K562 (cell line): Measurements from ENCODE around the gene FAM117A. TPM values are rescaled to one million over a fixed set of nuclear protein-coding genes. Genes with fewer than 3 reads are reported as not detected.
A peak's percentile ranks its signal among the peaks of the same experiment; 100 is the strongest.

ENCODE experiments used
- ATAC-seq: fragments of 200-7000 bp; cut with Tn5 transposase; 3 replicates; pipeline ENCODE4 v1.9.1; 2020; ENCODE audit warnings: moderate library complexity
- BruUV-seq: library from RNA; stranded (reverse); fragments of 400-500 nt; replicated peaks from 2 replicates; lab custom pipeline; 2021; lab: Mats Ljungman, UMichigan
- CTCF ChIA-PET: fragments of 300-600 bp; formaldehyde crosslinking; extraction: SDS; loops from one replicate; lab custom pipeline; 2021; ENCODE audit warnings: low intra/inter-chr PET ratio; lab: Yijun Ruan, JAX
- POLR2A ChIA-PET: fragments of 300-600, 350-650 bp; sonication (Branson Sonifier 250); formaldehyde crosslinking; extraction: SDS; loops from one replicate; lab custom pipeline; 2021; ENCODE audit warnings: antibody characterized with exemption, inconsistent platforms; lab: Yijun Ruan, JAX
- DNase-seq, 4 experiments: peaks; one replicate each; pipeline versions ENCODE4 v3.0.0 to v3.0.0-alpha.2; 2011 to 2018; ENCODE audit warnings: low spot score in 3 of 4, mixed read lengths in 3 of 4; ENCODE audit errors: extremely low read depth in 1 of 4
- FAIRE-seq: peaks from 2 replicates; lab custom pipeline; 2011; peaks lifted over from hg19 to GRCh38; lab: Jason Lieb, UNC
- H2AFZ ChIP-seq: 2 replicates; pipeline ENCODE4 v1.6.0; 2011; ENCODE audit warnings: low read depth, low read length, control low read depth, inconsistent platforms
- H3K27ac ChIP-seq: fragments of 200-600 bp; 3 replicates; pipeline ENCODE4 v1.8.0; 2011; ENCODE audit warnings: low read depth, mild to moderate bottlenecking, control low read depth, inconsistent platforms, low read length, moderate library complexity, mixed read lengths; ENCODE audit errors: extremely low read depth
- H3K27me3 ChIP-seq, 2 experiments: fragments of 300-600 bp in 1 of 2; 2 replicates in 1 of 2; 3 replicates in 1 of 2; pipeline versions ENCODE4 v1.6.0 to v1.8.0; 2011; ENCODE audit warnings: inconsistent platforms in 2 of 2, low read length in 2 of 2, mild to moderate bottlenecking in 1 of 2, mixed read lengths in 1 of 2, moderate library complexity in 1 of 2; ENCODE audit not compliant: control insufficient read depth in 2 of 2, insufficient read depth in 2 of 2
- H3K36me3 ChIP-seq: fragments of 300-600 bp; 3 replicates; pipeline ENCODE4 v1.8.0; 2011; ENCODE audit warnings: mild to moderate bottlenecking, low read length, inconsistent platforms; ENCODE audit not compliant: control insufficient read depth, insufficient read depth
- H3K4me1 ChIP-seq, 2 experiments: fragments of 200-600 bp in 1 of 2; replicated peaks in 1 of 2; 2 replicates in 1 of 2; 3 replicates in 1 of 2; pipeline versions ENCODE4 v1.5.1 to v1.8.0; 2011; ENCODE audit warnings: inconsistent platforms in 2 of 2, low read length in 2 of 2, mild to moderate bottlenecking in 1 of 2, mixed read lengths in 1 of 2, moderate library complexity in 1 of 2; ENCODE audit not compliant: control insufficient read depth in 2 of 2, insufficient read depth in 2 of 2
- H3K4me2 ChIP-seq: 2 replicates; pipeline ENCODE4 v1.6.1; 2011; ENCODE audit warnings: low read length, control low read depth, inconsistent platforms, mixed read lengths; ENCODE audit not compliant: insufficient read depth
- H3K4me3 ChIP-seq: fragments of 200-600 bp; sonication (generic), shearing (Covaris generic); 2 replicates; pipeline ENCODE4 v1.5.1; 2016; ENCODE audit warnings: control low read depth, inconsistent platforms
- H3K79me2 ChIP-seq: fragments of 200-600 bp; 3 replicates; pipeline ENCODE4 v1.8.0; 2011; ENCODE audit warnings: low read length, inconsistent platforms; ENCODE audit not compliant: control insufficient read depth, insufficient read depth
- H3K9ac ChIP-seq, 2 experiments: 2 replicates each; pipeline versions ENCODE4 v1.6.0 to v1.6.1; 2011; ENCODE audit warnings: low read depth in 2 of 2, low read length in 2 of 2, control low read depth in 1 of 2, inconsistent platforms in 1 of 2, mild to moderate bottlenecking in 1 of 2, mixed read lengths in 1 of 2; ENCODE audit not compliant: insufficient read depth in 1 of 2
- H3K9me1 ChIP-seq: one replicate; pipeline ENCODE4 v1.6.0; 2011; ENCODE audit warnings: inconsistent platforms, mild to moderate bottlenecking, low read length, moderate library complexity; ENCODE audit not compliant: control insufficient read depth, insufficient read depth
- H3K9me3 ChIP-seq: replicated peaks from 2 replicates; pipeline ENCODE4 v1.5.1; 2011; ENCODE audit warnings: low read depth, low read length, inconsistent platforms; ENCODE audit not compliant: control insufficient read depth, insufficient read depth
- H4K20me1 ChIP-seq: replicated peaks from 2 replicates; pipeline ENCODE4 v1.6.1; 2011; ENCODE audit warnings: low read length, inconsistent platforms, mixed read lengths; ENCODE audit not compliant: control insufficient read depth, insufficient read depth
- ATF2 ChIP-seq: sonication (generic); formaldehyde crosslinking; IDR thresholded peaks from 2 replicates; pipeline ENCODE4 v1.8.1; 2022; ENCODE audit warnings: missing genetic modification reagents
- CBFA2T2 ChIP-seq: fragments of 450-650 bp; conservative IDR thresholded peaks from 2 replicates; pipeline ENCODE4 v1.6.1; 2017; ENCODE audit warnings: mild to moderate bottlenecking
- CHD4 ChIP-seq: fragments of 200-600 bp; sonication (generic); IDR thresholded peaks from 3 replicates; pipeline ENCODE4 v1.6.1; 2012; ENCODE audit warnings: low read depth, mild to moderate bottlenecking, mixed read lengths, low read length, inconsistent platforms; ENCODE audit not compliant: insufficient read depth, insufficient replicate concordance, poor library complexity, severe bottlenecking
- HNRNPUL1 ChIP-seq: fragments of 200-400 bp; formaldehyde crosslinking; IDR thresholded peaks from 2 replicates; pipeline ENCODE4 v1.6.1; 2017; ENCODE audit warnings: low read length
- NELFE ChIP-seq: IDR thresholded peaks from 2 replicates; pipeline ENCODE4 v1.6.1; 2011; ENCODE audit warnings: mild to moderate bottlenecking; ENCODE audit not compliant: insufficient read depth, insufficient read length
- SMC3 ChIP-seq: conservative IDR thresholded peaks from 2 replicates; pipeline ENCODE4 v1.6.1; 2011; ENCODE audit warnings: low read depth, low read length, improper control_type of control experiment; ENCODE audit not compliant: insufficient read depth
- TRIM24 ChIP-seq, 2 experiments: fragments of 450-650 bp; IDR thresholded peaks; 2 replicates each; pipeline ENCODE4 v1.6.1; 2016
- VEZF1 ChIP-seq: fragments of 200-800 bp; sonication (Bioruptor generic); IDR thresholded peaks from 2 replicates; pipeline ENCODE4 v1.6.1; 2017; ENCODE audit warnings: missing genetic modification characterization, missing compliant biosample characterization
- YY1 ChIP-seq, 3 experiments: IDR thresholded peaks; 2 replicates each; pipeline ENCODE4 v1.6.1; 2011; ENCODE audit warnings: low read length in 2 of 3, mild to moderate bottlenecking in 2 of 3, moderate library complexity in 2 of 3, borderline replicate concordance in 1 of 3, control low read depth in 1 of 3, low read depth in 1 of 3; ENCODE audit not compliant: insufficient read depth in 3 of 3, insufficient replicate concordance in 2 of 3, control insufficient read depth in 1 of 3, insufficient read length in 1 of 3; ENCODE audit errors: extremely low read depth in 1 of 3
- ZFP1 ChIP-seq: fragments of 450-650 bp; formaldehyde crosslinking; IDR thresholded peaks from 2 replicates; pipeline ENCODE4 v1.4.0; 2020; ENCODE audit warnings: mild to moderate bottlenecking, mixed read lengths
- ZNF184 ChIP-seq: sonication (generic); formaldehyde crosslinking; IDR thresholded peaks from 2 replicates; pipeline ENCODE4 v1.5.0; 2020; ENCODE audit warnings: missing genetic modification reagents
- ZNF584 ChIP-seq: fragments of 200-800 bp; sonication (Bioruptor generic); IDR thresholded peaks from 2 replicates; pipeline ENCODE4 v1.6.1; 2016; ENCODE audit warnings: low read depth, mild to moderate bottlenecking, missing genetic modification characterization, missing compliant biosample characterization
- ZNF785 ChIP-seq: fragments of 250-450 bp; sonication (Bioruptor Pico); IDR thresholded peaks from 2 replicates; pipeline ENCODE4 v1.4.0; 2020; ENCODE audit warnings: mild to moderate bottlenecking
- WGBS: fragments of 100-300 bp; shearing (Covaris generic); methylation state at CpG from one replicate; pipeline ENCODE4 v1.1.6; 2016; ENCODE audit warnings: low coverage, mixed read lengths; ENCODE audit not compliant: insufficient coverage; ENCODE audit errors: missing lambda C conversion rate; 5-methylcytosine and 5-hydroxymethylcytosine counted together
- in situ Hi-C: fragments of 300-500 bp; cut with MboI; formaldehyde crosslinking; loops from 4 replicates; pipeline ENCODE4 v1.15.0; 2018; ENCODE audit warnings: inconsistent platforms, mixed read lengths
- intact Hi-C: fragments of 100-400 bp; cut with micrococcal nuclease; formaldehyde crosslinking; loops from 2 replicates; pipeline ENCODE4 v1.14.2; 2022
- polyA plus RNA-seq, 8 experiments: library from polyadenylated mRNA; depleted of rRNA in 4 of 8; stranded (reverse) in 5 of 8; unstranded in 3 of 8; fragments of >200 nt; fragmentation: Nextera tagmentation in 2 of 8; fragmentation: Illumina TruSeq in 1 of 8; extraction: Ambion mirVana in 2 of 8; extraction: Trizol in 1 of 8; gene quantifications; 2 replicates each; pipeline versions ENCODE4 v1.2.1 to v1.2.3, GENCODE V29; 2011 to 2014; ENCODE audit warnings: inconsistent platforms in 1 of 8, missing spikeins in 1 of 8
- total RNA-seq, 7 experiments: library from RNA; depleted of rRNA in 6 of 7; stranded (reverse); fragments of >200 nt in 6 of 7; fragmentation: Illumina TruSeq in 2 of 7; extraction: Trizol in 2 of 7; gene quantifications; 2 replicates each; pipeline versions ENCODE4 v1.2.1 to v1.2.3, GENCODE V29; 2011 to 2021; ENCODE audit warnings: low replicate concordance in 1 of 7
- TF ChIP-seq, protein P1 (sequence below): sonication (generic); formaldehyde crosslinking; IDR thresholded peaks from 2 replicates; pipeline ENCODE4 v1.8.0; 2022; ENCODE audit warnings: missing genetic modification reagents, mild to moderate bottlenecking, borderline replicate concordance
- TF ChIP-seq, protein P2 (sequence below): sonication (generic); formaldehyde crosslinking; IDR thresholded peaks from 2 replicates; pipeline ENCODE4 v1.8.0; 2022; ENCODE audit warnings: mild to moderate bottlenecking, missing genetic modification reagents, borderline replicate concordance

The FAM117A gene
- total and polyA plus RNA-seq, 9 of the 15 experiments (the other 6 are each of a cell fraction or from before 2014, with no cell fraction given) = 3.1 to 79.7 (median 36.6) TPM

DNA sequence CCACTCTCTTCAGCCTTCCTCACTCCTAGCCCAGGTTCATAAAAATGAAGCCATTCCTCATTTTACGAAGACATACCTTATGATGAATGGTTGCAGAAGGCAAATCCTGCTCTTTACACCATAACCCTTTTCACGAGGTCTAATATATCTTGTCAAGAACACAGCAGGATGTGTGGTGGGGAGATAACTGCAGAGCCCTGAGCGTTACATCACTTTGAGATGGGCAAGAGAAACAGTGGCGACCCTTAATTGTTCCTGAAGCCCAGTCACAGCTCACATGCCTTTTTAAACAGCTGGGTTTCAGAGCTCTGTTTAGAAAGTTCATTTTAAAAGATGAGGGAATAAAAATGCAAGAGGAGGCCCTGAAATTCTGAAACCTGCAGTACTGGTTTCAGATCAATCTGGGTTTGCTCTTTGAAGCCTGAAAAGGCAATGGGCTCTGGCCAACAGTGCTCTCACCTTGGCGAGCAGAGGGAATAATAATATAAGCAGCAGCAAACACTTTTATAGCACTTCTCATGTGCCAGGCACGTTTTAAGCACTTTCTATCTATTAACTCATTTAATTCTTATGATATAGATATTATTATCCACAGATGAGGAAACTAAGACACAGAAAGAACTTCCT is 2.9 kb downstream of the FAM117A start:
- H3K4me3 ChIP-seq = peak overlapping the region; percentile 69
- 3% methylated on average over 6 of the region's 6 CpGs for WGBS
- peak overlapping the region in 1 of 2 experiments; percentile 61; a peak in 2 of 4 replicates for H3K9ac ChIP-seq
- peak in 2 of 4 experiments; percentile 68 to 82 for DNase-seq
- H3K27me3 ChIP-seq = no peaks in the 10 kb centered on the region
- POLR2A ChIA-PET = interaction anchor here (1.0 to 4.1 kb wide), 4 partner anchors 9 to 53 kb away, joined by 5 to 18 read pairs (median 6); partner anchors contain the start of gene SLC35B1
- no peaks in the 10 kb centered on the region; the same call in 1 of the 2 replicates for H3K9me3 ChIP-seq
- H3K4me1 ChIP-seq = peaks cover 20 to 51% of the 10 kb centered on the region in 2 experiments
- peak overlapping the region; percentile 58 for H3K27ac ChIP-seq
- peak; percentile 38 for ATAC-seq
- CTCF ChIA-PET = no interaction called here
- H4K20me1 ChIP-seq = peaks cover 24% of the 10 kb centered on the region
- H3K4me2 ChIP-seq = peak overlapping the region; percentile 97
- H3K79me2 ChIP-seq = peaks cover 76% of the 10 kb centered on the region
- peak; percentile 87 for FAIRE-seq
- H3K36me3 ChIP-seq = peaks cover 47% of the 10 kb centered on the region
- in situ Hi-C loops (no loop called here), intact Hi-C loops (loop anchor here (1.0 kb wide), 1 partner anchor 21 kb away; no protein-coding TSS in a partner anchor)
- no TSS peak for BruUV-seq
- peaks cover 12% of the 10 kb centered on the region for H3K9me1 ChIP-seq
- no peak overlapping the region for H2AFZ ChIP-seq
- TF ChIP-seq, protein P1, sequence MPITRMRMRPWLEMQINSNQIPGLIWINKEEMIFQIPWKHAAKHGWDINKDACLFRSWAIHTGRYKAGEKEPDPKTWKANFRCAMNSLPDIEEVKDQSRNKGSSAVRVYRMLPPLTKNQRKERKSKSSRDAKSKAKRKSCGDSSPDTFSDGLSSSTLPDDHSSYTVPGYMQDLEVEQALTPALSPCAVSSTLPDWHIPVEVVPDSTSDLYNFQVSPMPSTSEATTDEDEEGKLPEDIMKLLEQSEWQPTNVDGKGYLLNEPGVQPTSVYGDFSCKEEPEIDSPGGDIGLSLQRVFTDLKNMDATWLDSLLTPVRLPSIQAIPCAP = no peak
- TF ChIP-seq ATF2 (no peak), SMC3 (no peak), CBFA2T2 (peak; percentile 82), HNRNPUL1 (no peak), YY1 (IDR thresholded peaks at IDR 0.05; ENCODE audit: borderline replicate concordance in 1 of 3, control insufficient read depth in 1 of 3, extremely low read depth in 1 of 3, insufficient read depth in 3 of 3, insufficient read length in 1 of 3, insufficient replicate concordance in 2 of 3, low read depth in 1 of 3, low read length in 2 of 3) (no peak), VEZF1 (no peak), ZNF785 (CRISPR knock-in tag) (no peak), ZFP1 (CRISPR knock-in tag) (no peak), ZNF184 (CRISPR knock-in tag) (no peak), ZNF584 (CRISPR knock-in tag) (no peak), CHD4 (no peak), NELFE (no peak), TRIM24 (IDR thresholded peaks at IDR 0.05) (peak; percentile 51 to 66)
- TF ChIP-seq, protein P2, sequence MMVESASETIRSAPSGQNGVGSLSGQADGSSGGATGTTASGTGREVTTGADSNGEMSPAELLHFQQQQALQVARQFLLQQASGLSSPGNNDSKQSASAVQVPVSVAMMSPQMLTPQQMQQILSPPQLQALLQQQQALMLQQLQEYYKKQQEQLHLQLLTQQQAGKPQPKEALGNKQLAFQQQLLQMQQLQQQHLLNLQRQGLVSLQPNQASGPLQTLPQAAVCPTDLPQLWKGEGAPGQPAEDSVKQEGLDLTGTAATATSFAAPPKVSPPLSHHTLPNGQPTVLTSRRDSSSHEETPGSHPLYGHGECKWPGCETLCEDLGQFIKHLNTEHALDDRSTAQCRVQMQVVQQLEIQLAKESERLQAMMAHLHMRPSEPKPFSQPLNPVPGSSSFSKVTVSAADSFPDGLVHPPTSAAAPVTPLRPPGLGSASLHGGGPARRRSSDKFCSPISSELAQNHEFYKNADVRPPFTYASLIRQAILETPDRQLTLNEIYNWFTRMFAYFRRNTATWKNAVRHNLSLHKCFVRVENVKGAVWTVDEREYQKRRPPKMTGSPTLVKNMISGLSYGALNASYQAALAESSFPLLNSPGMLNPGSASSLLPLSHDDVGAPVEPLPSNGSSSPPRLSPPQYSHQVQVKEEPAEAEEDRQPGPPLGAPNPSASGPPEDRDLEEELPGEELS (CRISPR knock-in tag) = no peak
